ENCODE results near the gene BDKRB1. TPM values are rescaled to one million over a fixed set of nuclear protein-coding genes. Genes with fewer than 3 reads are reported as not detected.

Gene BDKRB1
- total and polyA plus RNA-seq, 10 of the 15 experiments (the other 5 are each of a cell fraction or from before 2014, with no cell fraction given) = 0.21 TPM; not detected in 9

DNA sequence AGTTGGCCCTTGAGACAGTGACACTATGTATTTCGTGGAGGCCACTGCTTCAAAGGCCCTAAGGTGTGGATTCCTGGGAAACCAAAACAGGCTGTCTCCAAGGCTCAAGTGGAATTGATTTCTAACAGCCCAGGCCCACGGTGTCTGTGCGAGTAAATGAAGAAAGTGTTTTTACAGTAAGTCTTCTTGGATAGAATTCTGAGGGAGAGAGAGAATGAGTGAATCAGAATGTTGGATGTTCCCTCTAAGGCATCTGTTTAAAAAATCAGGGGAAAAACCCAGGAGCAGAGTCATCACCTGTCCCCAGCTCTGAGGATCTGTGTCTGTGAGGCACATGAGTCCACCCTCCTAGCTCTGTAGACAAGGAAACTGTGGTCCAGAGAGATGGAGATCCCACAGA lies 22.3 kb upstream of the BDKRB1 start (continued):
- TF ChIP-seq, protein P1, sequence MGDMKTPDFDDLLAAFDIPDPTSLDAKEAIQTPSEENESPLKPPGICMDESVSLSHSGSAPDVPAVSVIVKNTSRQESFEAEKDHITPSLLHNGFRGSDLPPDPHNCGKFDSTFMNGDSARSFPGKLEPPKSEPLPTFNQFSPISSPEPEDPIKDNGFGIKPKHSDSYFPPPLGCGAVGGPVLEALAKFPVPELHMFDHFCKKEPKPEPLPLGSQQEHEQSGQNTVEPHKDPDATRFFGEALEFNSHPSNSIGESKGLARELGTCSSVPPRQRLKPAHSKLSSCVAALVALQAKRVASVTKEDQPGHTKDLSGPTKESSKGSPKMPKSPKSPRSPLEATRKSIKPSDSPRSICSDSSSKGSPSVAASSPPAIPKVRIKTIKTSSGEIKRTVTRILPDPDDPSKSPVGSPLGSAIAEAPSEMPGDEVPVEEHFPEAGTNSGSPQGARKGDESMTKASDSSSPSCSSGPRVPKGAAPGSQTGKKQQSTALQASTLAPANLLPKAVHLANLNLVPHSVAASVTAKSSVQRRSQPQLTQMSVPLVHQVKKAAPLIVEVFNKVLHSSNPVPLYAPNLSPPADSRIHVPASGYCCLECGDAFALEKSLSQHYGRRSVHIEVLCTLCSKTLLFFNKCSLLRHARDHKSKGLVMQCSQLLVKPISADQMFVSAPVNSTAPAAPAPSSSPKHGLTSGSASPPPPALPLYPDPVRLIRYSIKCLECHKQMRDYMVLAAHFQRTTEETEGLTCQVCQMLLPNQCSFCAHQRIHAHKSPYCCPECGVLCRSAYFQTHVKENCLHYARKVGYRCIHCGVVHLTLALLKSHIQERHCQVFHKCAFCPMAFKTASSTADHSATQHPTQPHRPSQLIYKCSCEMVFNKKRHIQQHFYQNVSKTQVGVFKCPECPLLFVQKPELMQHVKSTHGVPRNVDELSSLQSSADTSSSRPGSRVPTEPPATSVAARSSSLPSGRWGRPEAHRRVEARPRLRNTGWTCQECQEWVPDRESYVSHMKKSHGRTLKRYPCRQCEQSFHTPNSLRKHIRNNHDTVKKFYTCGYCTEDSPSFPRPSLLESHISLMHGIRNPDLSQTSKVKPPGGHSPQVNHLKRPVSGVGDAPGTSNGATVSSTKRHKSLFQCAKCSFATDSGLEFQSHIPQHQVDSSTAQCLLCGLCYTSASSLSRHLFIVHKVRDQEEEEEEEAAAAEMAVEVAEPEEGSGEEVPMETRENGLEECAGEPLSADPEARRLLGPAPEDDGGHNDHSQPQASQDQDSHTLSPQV (IDR thresholded peaks at IDR 0.05) = no peak
- TF ChIP-seq TCF7 (IDR thresholded peaks at IDR 0.05; ENCODE audit: borderline replicate concordance) = no peak

DNA sequence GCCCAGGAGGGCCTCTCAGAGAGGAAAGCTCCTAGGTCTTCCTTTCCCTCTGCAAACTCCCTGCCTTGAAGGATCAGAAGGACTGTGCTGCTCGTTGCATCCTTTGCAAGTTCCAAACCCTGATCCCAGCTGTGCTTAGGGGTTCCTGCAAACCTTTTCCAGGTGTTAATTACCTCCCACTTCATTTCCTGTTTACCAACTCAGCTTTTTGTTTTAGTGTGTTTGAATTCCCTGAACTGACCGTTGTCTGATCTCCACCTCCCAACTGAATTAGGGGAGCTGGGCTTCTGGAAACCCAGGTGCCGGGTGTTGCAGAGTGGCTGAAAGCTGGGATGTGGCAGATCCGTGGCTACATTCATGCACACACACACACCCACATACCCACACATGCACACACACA lies 20.6 kb upstream of the BDKRB1 start:
- no peaks in the 10 kb centered on the region for H3K36me3 ChIP-seq (ENCODE audit: control insufficient read depth in 2 of 2, insufficient read depth in 2 of 2, low read length in 1 of 2)
- H3K4me2 ChIP-seq (ENCODE audit: control insufficient read depth, insufficient read depth) = no peak overlapping the region
- H4K20me1 ChIP-seq (ENCODE audit: control insufficient read depth, insufficient read depth) = no peaks in the 10 kb centered on the region
- WGBS (ENCODE audit: insufficient coverage, insufficient replicate concordance, low lambda C conversion rate, missing lambda C conversion rate) = 17% methylated on average over 4 of the region's 4 CpGs
- intact Hi-C loops (cut with micrococcal nuclease; ENCODE audit: unreplicated experiment) = no loop called here
- no TSS peak for BruUV-seq (replicated peaks)
- no peak overlapping the region for H3K4me3 ChIP-seq
- DNase-seq (ENCODE audit: low read depth, low spot score) = no peak
- no peak for FAIRE-seq
- no peaks in the 10 kb centered on the region for H3K9me3 ChIP-seq (replicated peaks; ENCODE audit: control insufficient read depth, insufficient read depth, low read length)
- no peaks in the 10 kb centered on the region for H3K79me2 ChIP-seq (ENCODE audit: control insufficient read depth, insufficient read depth, low read length)
- ChIA-PET POLR2A (no interaction called here), SMC1A (ENCODE audit: uncharacterized antibody, unreplicated experiment) (no interaction called here), CTCF (no interaction called here), RAD21 (ENCODE audit: unreplicated experiment) (no interaction called here)
- ATAC-seq = no peak
- H3K9ac ChIP-seq (ENCODE audit: control insufficient read depth, insufficient read depth, low read length) = no peak overlapping the region
- H2AFZ ChIP-seq (ENCODE audit: control insufficient read depth, low read depth, low read length) = no peak overlapping the region
- in situ Hi-C loops (cut with MboI) = no loop called here
- peaks cover 0 to 2% of the 10 kb centered on the region in 2 experiments; a peak in 1 of 4 replicates for H3K27me3 ChIP-seq (replicated peaks in 1 of 2; ENCODE audit: control insufficient read depth in 2 of 2, insufficient read depth in 2 of 2, low read length in 1 of 2)
- H3K27ac ChIP-seq (ENCODE audit: control insufficient read depth, insufficient read depth) = no peak overlapping the region
- no peaks in the 10 kb centered on the region for H3K4me1 ChIP-seq (ENCODE audit: control insufficient read depth, insufficient read depth, low read length)
- TF ChIP-seq POLR2A (IDR thresholded peaks at IDR 0.05; ENCODE audit: low read depth, low read length) (no peak), PAX8 (IDR thresholded peaks at IDR 0.05) (no peak), CBX5 (IDR thresholded peaks at IDR 0.05; ENCODE audit: low read depth) (no peak), EP300 (IDR thresholded peaks at IDR 0.05; ENCODE audit: borderline replicate concordance in 1 of 2, control insufficient read depth in 1 of 2, low read depth in 2 of 2, low read length in 2 of 2) (no peak), MEF2A (IDR thresholded peaks at IDR 0.05; ENCODE audit: insufficient read depth, low read depth, low read length) (no peak), FOS (IDR thresholded peaks at IDR 0.05; ENCODE audit: borderline replicate concordance, extremely low read depth, insufficient read length) (no peak), SIN3A (IDR thresholded peaks at IDR 0.05; ENCODE audit: low read depth, low read length) (no peak), HDAC6 (IDR thresholded peaks at IDR 0.05; ENCODE audit: unreplicated experiment) (no peak), ZNF622 (IDR thresholded peaks at IDR 0.05) (no peak), NFYB (IDR thresholded peaks at IDR 0.05; ENCODE audit: insufficient read depth, low read depth, low read length) (no peak), NR2C1 (IDR thresholded peaks at IDR 0.05) (no peak)
- TF ChIP-seq, protein P2, sequence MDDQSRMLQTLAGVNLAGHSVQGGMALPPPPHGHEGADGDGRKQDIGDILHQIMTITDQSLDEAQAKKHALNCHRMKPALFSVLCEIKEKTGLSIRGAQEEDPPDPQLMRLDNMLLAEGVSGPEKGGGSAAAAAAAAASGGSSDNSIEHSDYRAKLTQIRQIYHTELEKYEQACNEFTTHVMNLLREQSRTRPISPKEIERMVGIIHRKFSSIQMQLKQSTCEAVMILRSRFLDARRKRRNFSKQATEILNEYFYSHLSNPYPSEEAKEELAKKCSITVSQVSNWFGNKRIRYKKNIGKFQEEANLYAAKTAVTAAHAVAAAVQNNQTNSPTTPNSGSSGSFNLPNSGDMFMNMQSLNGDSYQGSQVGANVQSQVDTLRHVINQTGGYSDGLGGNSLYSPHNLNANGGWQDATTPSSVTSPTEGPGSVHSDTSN (IDR thresholded peaks at IDR 0.05; ENCODE audit: insufficient replicate concordance, low read depth, low read length) = no peak
- TF ChIP-seq, protein P3, sequence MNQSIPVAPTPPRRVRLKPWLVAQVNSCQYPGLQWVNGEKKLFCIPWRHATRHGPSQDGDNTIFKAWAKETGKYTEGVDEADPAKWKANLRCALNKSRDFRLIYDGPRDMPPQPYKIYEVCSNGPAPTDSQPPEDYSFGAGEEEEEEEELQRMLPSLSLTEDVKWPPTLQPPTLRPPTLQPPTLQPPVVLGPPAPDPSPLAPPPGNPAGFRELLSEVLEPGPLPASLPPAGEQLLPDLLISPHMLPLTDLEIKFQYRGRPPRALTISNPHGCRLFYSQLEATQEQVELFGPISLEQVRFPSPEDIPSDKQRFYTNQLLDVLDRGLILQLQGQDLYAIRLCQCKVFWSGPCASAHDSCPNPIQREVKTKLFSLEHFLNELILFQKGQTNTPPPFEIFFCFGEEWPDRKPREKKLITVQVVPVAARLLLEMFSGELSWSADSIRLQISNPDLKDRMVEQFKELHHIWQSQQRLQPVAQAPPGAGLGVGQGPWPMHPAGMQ (IDR thresholded peaks at IDR 0.05; ENCODE audit: borderline replicate concordance) = no peak
- TF ChIP-seq, protein P4, sequence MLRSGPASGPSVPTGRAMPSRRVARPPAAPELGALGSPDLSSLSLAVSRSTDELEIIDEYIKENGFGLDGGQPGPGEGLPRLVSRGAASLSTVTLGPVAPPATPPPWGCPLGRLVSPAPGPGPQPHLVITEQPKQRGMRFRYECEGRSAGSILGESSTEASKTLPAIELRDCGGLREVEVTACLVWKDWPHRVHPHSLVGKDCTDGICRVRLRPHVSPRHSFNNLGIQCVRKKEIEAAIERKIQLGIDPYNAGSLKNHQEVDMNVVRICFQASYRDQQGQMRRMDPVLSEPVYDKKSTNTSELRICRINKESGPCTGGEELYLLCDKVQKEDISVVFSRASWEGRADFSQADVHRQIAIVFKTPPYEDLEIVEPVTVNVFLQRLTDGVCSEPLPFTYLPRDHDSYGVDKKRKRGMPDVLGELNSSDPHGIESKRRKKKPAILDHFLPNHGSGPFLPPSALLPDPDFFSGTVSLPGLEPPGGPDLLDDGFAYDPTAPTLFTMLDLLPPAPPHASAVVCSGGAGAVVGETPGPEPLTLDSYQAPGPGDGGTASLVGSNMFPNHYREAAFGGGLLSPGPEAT (IDR thresholded peaks at IDR 0.05; ENCODE audit: low read depth) = no peak
